ENCODE data around the gene NOL3. TPM values are rescaled to one million over a fixed set of nuclear protein-coding genes. Genes with fewer than 3 reads are reported as not detected.

The NOL3 gene
- total RNA-seq, 1 experiment from 2014 or later, result 91.6 TPM

- no peak overlapping the region for H2AFZ ChIP-seq (ENCODE audit: low read length)
- ATAC-seq, result no peak
- no peaks in the 10 kb centered on the region; the same call in 1 of the 2 replicates for H3K36me3 ChIP-seq (ENCODE audit: low read depth, low read length)
Measured at GRCh38 chr16:67145746-67146145, 24.6 kb upstream of the NOL3 start.

GRCh38 chr16:67146523-67147357 is 23.6 kb upstream of the NOL3 start:
- Histone ChIP-seq H3K9ac (ENCODE audit: low read length) (no peak overlapping the region), H3F3A (ENCODE audit: low read length, unreplicated experiment) (no peaks in the 10 kb centered on the region), H3K79me2 (ENCODE audit: low read length) (no peaks in the 10 kb centered on the region), H2AFZ (ENCODE audit: low read length) (no peak overlapping the region), H3K4me1 (ENCODE audit: insufficient read depth, low read length) (no peaks in the 10 kb centered on the region), H4K20me1 (ENCODE audit: low read length) (no peaks in the 10 kb centered on the region), H3K9me3 (ENCODE audit: low read length) (no peaks in the 10 kb centered on the region), H3K4me3 (ENCODE audit: low read length) (no peak overlapping the region), H3K27me3 (ENCODE audit: low read length) (no peaks in the 10 kb centered on the region), H3K36me3 (ENCODE audit: low read depth, low read length) (no peaks in the 10 kb centered on the region; the same call in 1 of the 2 replicates), H3K9me2 (replicated peaks; ENCODE audit: low read length) (no peaks in the 10 kb centered on the region), H3K4me2 (ENCODE audit: low read length) (no peak overlapping the region), H3K27ac (ENCODE audit: low read length) (no peak overlapping the region)
- ChIA-PET POLR2A (ENCODE audit: unreplicated experiment) (no interaction called here), CTCF (no interaction called here)
- TF ChIP-seq EZH2 (IDR thresholded peaks at IDR 0.05; ENCODE audit: low read length, unreplicated experiment), result no peak
- no peak for TF ChIP-seq CTCF (conservative IDR thresholded peaks at IDR 0.05; ENCODE audit: low read depth, low read length)
- TF ChIP-seq EZH2phosphoT487 (IDR thresholded peaks at IDR 0.05; ENCODE audit: borderline replicate concordance, low read length), result no peak
- no peak for DNase-seq
- ATAC-seq, result no peak
- intact Hi-C loops (cut with micrococcal nuclease), result no loop called here
- no TSS peak for BruUV-seq (replicated peaks)

More at GRCh38 chr16:67145746-67146145, 24.6 kb upstream of the NOL3 start:
- Histone ChIP-seq H3K79me2 (ENCODE audit: low read length) (no peaks in the 10 kb centered on the region), H3F3A (ENCODE audit: low read length, unreplicated experiment) (no peaks in the 10 kb centered on the region), H3K27ac (ENCODE audit: low read length) (no peak overlapping the region), H3K27me3 (ENCODE audit: low read length) (no peaks in the 10 kb centered on the region), H3K4me1 (ENCODE audit: insufficient read depth, low read length) (no peaks in the 10 kb centered on the region), H4K20me1 (ENCODE audit: low read length) (no peaks in the 10 kb centered on the region), H3K4me3 (ENCODE audit: low read length) (no peak overlapping the region), H3K9me2 (replicated peaks; ENCODE audit: low read length) (no peaks in the 10 kb centered on the region), H3K9ac (ENCODE audit: low read length) (no peak overlapping the region), H3K4me2 (ENCODE audit: low read length) (no peak overlapping the region), H3K9me3 (ENCODE audit: low read length) (no peaks in the 10 kb centered on the region)
- ChIA-PET CTCF (no interaction called here), POLR2A (ENCODE audit: unreplicated experiment) (no interaction called here)
- BruUV-seq (replicated peaks), result no TSS peak
- no peak for TF ChIP-seq EZH2 (IDR thresholded peaks at IDR 0.05; ENCODE audit: low read length, unreplicated experiment)
- TF ChIP-seq CTCF (conservative IDR thresholded peaks at IDR 0.05; ENCODE audit: low read depth, low read length), result no peak
- no peak for TF ChIP-seq EZH2phosphoT487 (IDR thresholded peaks at IDR 0.05; ENCODE audit: borderline replicate concordance, low read length)
- intact Hi-C loops (cut with micrococcal nuclease), result no loop called here
- DNase-seq, result no peak

All from PC-3 (cell line).